Measurements from ENCODE around the gene VTA1. TPM values are rescaled to one million over a fixed set of nuclear protein-coding genes. Genes with fewer than 3 reads are reported as not detected.

The VTA1 gene
- total and polyA plus RNA-seq, 4 donors = 17.3 to 33.2 (median 28.3) TPM

DNA sequence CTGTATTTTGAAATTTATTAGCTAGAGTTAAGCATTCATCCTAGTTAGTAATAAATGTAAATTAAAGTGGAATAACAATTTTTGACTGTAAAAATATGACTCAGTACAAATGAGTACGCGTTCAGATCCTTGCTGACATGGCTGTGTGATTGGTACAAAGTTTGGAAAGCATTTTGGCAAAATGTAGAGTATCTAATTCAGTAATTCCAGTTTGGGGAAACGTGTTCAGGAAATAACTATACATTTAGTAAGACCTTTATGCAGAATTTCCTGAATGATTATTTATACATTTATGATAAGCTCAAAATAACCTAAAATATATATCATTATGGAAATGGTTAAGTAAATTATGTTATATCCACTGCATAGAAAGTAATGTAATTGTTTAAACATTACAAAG, 8.0 kb downstream of the VTA1 start:
- WGBS = 90% methylated on average over 3 of the region's 3 CpGs
- TF ChIP-seq, protein P1, sequence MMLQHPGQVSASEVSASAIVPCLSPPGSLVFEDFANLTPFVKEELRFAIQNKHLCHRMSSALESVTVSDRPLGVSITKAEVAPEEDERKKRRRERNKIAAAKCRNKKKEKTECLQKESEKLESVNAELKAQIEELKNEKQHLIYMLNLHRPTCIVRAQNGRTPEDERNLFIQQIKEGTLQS (IDR thresholded peaks at IDR 0.05) = no peak
- TF ChIP-seq FOXA2 (IDR thresholded peaks at IDR 0.05) (no peak), RAD21 (IDR thresholded peaks at IDR 0.05) (no peak), FOXA1 (IDR thresholded peaks at IDR 0.05) (no peak), YY1 (IDR thresholded peaks at IDR 0.05) (no peak), HNF4A (conservative IDR thresholded peaks at IDR 0.05) (no peak), HNF4G (IDR thresholded peaks at IDR 0.05) (no peak), GABPA (IDR thresholded peaks at IDR 0.05 in 1 of 2, conservative IDR thresholded peaks at IDR 0.05 in 1 of 2) (no peak), TAF1 (conservative IDR thresholded peaks at IDR 0.05) (no peak), RXRA (IDR thresholded peaks at IDR 0.05) (no peak), JUND (IDR thresholded peaks at IDR 0.05) (no peak), NR2F2 (IDR thresholded peaks at IDR 0.05) (no peak)
- TF ChIP-seq, protein P2, sequence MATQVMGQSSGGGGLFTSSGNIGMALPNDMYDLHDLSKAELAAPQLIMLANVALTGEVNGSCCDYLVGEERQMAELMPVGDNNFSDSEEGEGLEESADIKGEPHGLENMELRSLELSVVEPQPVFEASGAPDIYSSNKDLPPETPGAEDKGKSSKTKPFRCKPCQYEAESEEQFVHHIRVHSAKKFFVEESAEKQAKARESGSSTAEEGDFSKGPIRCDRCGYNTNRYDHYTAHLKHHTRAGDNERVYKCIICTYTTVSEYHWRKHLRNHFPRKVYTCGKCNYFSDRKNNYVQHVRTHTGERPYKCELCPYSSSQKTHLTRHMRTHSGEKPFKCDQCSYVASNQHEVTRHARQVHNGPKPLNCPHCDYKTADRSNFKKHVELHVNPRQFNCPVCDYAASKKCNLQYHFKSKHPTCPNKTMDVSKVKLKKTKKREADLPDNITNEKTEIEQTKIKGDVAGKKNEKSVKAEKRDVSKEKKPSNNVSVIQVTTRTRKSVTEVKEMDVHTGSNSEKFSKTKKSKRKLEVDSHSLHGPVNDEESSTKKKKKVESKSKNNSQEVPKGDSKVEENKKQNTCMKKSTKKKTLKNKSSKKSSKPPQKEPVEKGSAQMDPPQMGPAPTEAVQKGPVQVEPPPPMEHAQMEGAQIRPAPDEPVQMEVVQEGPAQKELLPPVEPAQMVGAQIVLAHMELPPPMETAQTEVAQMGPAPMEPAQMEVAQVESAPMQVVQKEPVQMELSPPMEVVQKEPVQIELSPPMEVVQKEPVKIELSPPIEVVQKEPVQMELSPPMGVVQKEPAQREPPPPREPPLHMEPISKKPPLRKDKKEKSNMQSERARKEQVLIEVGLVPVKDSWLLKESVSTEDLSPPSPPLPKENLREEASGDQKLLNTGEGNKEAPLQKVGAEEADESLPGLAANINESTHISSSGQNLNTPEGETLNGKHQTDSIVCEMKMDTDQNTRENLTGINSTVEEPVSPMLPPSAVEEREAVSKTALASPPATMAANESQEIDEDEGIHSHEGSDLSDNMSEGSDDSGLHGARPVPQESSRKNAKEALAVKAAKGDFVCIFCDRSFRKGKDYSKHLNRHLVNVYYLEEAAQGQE (IDR thresholded peaks at IDR 0.05) = no peak
- TF ChIP-seq, protein P3, sequence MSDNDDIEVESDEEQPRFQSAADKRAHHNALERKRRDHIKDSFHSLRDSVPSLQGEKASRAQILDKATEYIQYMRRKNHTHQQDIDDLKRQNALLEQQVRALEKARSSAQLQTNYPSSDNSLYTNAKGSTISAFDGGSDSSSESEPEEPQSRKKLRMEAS (IDR thresholded peaks at IDR 0.05) = no peak
- TF ChIP-seq, protein P4, sequence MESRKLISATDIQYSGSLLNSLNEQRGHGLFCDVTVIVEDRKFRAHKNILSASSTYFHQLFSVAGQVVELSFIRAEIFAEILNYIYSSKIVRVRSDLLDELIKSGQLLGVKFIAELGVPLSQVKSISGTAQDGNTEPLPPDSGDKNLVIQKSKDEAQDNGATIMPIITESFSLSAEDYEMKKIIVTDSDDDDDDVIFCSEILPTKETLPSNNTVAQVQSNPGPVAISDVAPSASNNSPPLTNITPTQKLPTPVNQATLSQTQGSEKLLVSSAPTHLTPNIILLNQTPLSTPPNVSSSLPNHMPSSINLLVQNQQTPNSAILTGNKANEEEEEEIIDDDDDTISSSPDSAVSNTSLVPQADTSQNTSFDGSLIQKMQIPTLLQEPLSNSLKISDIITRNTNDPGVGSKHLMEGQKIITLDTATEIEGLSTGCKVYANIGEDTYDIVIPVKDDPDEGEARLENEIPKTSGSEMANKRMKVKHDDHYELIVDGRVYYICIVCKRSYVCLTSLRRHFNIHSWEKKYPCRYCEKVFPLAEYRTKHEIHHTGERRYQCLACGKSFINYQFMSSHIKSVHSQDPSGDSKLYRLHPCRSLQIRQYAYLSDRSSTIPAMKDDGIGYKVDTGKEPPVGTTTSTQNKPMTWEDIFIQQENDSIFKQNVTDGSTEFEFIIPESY (IDR thresholded peaks at IDR 0.05) = no peak
- TF ChIP-seq, protein P5, sequence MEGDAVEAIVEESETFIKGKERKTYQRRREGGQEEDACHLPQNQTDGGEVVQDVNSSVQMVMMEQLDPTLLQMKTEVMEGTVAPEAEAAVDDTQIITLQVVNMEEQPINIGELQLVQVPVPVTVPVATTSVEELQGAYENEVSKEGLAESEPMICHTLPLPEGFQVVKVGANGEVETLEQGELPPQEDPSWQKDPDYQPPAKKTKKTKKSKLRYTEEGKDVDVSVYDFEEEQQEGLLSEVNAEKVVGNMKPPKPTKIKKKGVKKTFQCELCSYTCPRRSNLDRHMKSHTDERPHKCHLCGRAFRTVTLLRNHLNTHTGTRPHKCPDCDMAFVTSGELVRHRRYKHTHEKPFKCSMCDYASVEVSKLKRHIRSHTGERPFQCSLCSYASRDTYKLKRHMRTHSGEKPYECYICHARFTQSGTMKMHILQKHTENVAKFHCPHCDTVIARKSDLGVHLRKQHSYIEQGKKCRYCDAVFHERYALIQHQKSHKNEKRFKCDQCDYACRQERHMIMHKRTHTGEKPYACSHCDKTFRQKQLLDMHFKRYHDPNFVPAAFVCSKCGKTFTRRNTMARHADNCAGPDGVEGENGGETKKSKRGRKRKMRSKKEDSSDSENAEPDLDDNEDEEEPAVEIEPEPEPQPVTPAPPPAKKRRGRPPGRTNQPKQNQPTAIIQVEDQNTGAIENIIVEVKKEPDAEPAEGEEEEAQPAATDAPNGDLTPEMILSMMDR (IDR thresholded peaks at IDR 0.05; ENCODE audit: low read depth, low read length, missing input control) = no peak
- no peak overlapping the region for H3K9ac ChIP-seq (ENCODE audit: low read depth in 1 of 2, low read length in 2 of 2)

More for the DNA sequence above, 8.0 kb downstream of the VTA1 start:
- no peak for DNase-seq (ENCODE audit: low spot score)
- Histone ChIP-seq H3K27ac (ENCODE audit: low read depth in 1 of 2, low read length in 2 of 2) (no peak overlapping the region), H3K9me3 (ENCODE audit: control insufficient read depth in 4 of 4, low read length in 3 of 4) (no peaks in the 10 kb centered on the region), H3K4me1 (ENCODE audit: control insufficient read depth in 4 of 4, insufficient read depth in 4 of 4, low read length in 3 of 4) (peaks cover 0 to 8% (median 3%) of the 10 kb centered on the region in 4 donors), H3K27me3 (ENCODE audit: control insufficient read depth in 4 of 4, insufficient read depth in 4 of 4, low read length in 3 of 4) (no peaks in the 10 kb centered on the region), H3K4me3 (ENCODE audit: low read depth in 1 of 3, low read length in 3 of 3) (no peak overlapping the region), H3K36me3 (ENCODE audit: control insufficient read depth in 4 of 4, insufficient read depth in 3 of 4, low read depth in 1 of 4, low read length in 3 of 4) (no peaks in the 10 kb centered on the region)
